AG04449 (cell line): Measurements from ENCODE around the gene RAD54L2.

Experiments
- CTCF ChIA-PET: fragments of 350-600 bp; formaldehyde crosslinking; extraction: SDS; loops from one replicate; lab custom pipeline; 2021; ENCODE audit warnings: antibody characterized with exemption; lab: Yijun Ruan, JAX
- POLR2A ChIA-PET: fragments of 400-600, 350-600 bp; formaldehyde crosslinking; extraction: SDS; loops from one replicate; lab custom pipeline; 2020; ENCODE audit warnings: antibody characterized with exemption, inconsistent platforms; lab: Yijun Ruan, JAX
- DNase-seq: peaks from one replicate; pipeline ENCODE4 v3.0.0-alpha.2; 2010; ENCODE audit warnings: low read depth, low spot score
- H3K4me3 ChIP-seq: 2 replicates; pipeline ENCODE4 v1.5.1; 2011; ENCODE audit warnings: low read depth, mild to moderate bottlenecking, control low read depth, low read length
- CTCF ChIP-seq: IDR thresholded peaks from one replicate; pipeline ENCODE4 v1.5.1; 2011; ENCODE audit warnings: mild to moderate bottlenecking, moderate library complexity, low read length, control low read depth, inconsistent platforms; ENCODE audit not compliant: insufficient read depth; ENCODE audit errors: missing control alignments

RAD54L2 gene

GRCh38 chr3:51580418-51580817 lies 41.9 kb downstream of the RAD54L2 start:
- no peak overlapping the region for H3K4me3 ChIP-seq
- POLR2A ChIA-PET = no interaction called here
- CTCF ChIA-PET = no interaction called here
- no peak for DNase-seq
- no peak for TF ChIP-seq CTCF

GRCh38 chr3:51581524-51581923 lies 43.0 kb downstream of the RAD54L2 start:
- no peak for DNase-seq
- H3K4me3 ChIP-seq = no peak overlapping the region
- no peak for TF ChIP-seq CTCF
- ChIA-PET CTCF (interaction anchor here (0.6 to 1.1 kb wide), 3 partner anchors 9 to 79 kb away, joined by 3 to 4 read pairs (median 3); no protein-coding TSS in a partner anchor), POLR2A (no interaction called here)

- no peak for DNase-seq
- CTCF ChIA-PET = interaction anchor here (0.6 to 1.1 kb wide), 3 partner anchors 84 to 266 kb away, joined by 3 read pairs; no protein-coding TSS in a partner anchor
Observed at GRCh38 chr3:51585197-51585596, 46.7 kb downstream of the RAD54L2 start.

GRCh38 chr3:51585871-51586270 lies 47.4 kb downstream of the RAD54L2 start:
- CTCF ChIA-PET = interaction anchor here (1.1 kb wide), 1 partner anchor 84 kb away, joined by 3 read pairs; no protein-coding TSS in a partner anchor

More at GRCh38 chr3:51585197-51585596, 46.7 kb downstream of the RAD54L2 start:
- TF ChIP-seq CTCF = no peak
- H3K4me3 ChIP-seq = no peak overlapping the region
- POLR2A ChIA-PET = no interaction called here

More at GRCh38 chr3:51585871-51586270, 47.4 kb downstream of the RAD54L2 start:
- DNase-seq = no peak
- POLR2A ChIA-PET = interaction anchor here (0.6 kb wide), 1 partner anchor 217 kb away, joined by 3 read pairs; no protein-coding TSS in a partner anchor
- TF ChIP-seq CTCF = no peak
- no peak overlapping the region for H3K4me3 ChIP-seq
